Stimulated activated CD8-positive, alpha-beta memory T cell treated with anti-CD3 and anti-CD28 coated beads, Interleukin-12 subunit alpha, Interleukin-12 subunit beta, amount 100 ng/mL, for 24 hours (primary cell): ENCODE results near the gene NLRP5.
"Not testable (repeated sequence)": the region's sequence is repeated elsewhere in the genome, so short reads cannot be mapped to it uniquely, and the experiment has no call there.

Experiments
- DNase-seq: peaks from one replicate; pipeline ENCODE4 v3.0.0-alpha.2; 2020; ENCODE audit errors: extremely low read depth

Gene NLRP5

GRCh38 chr19:55986487-55986886, at the start of gene NLRP5:
TSS of gene NLRP5 (plus strand) at chr19:55986775.
- no peak for DNase-seq

DNA sequence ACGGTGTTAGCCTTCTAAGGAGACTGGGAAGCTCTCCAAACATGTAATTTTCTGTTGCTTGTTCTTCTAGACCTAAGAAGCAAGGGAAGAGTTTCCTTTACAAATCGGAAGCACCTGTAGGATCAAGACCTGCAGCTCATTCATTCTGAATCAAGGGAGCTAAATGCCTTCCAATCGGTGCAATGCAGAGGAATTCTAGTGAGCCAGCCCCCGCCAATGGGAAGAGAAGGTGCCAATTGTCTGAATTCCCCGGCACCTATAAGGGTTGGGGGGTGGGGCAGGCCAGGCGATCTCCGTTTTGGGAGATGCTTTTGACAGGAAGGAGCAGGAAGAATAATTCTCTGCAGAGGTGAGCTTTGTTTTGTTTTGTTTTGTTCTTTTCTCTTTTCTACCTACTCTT, 47.4 kb upstream of the NLRP5 start:
- DNase-seq = no peak

GRCh38 chr19:55940306-55940705, 46.3 kb upstream of the NLRP5 start:
- no peak for DNase-seq

- no peak for DNase-seq
Observed at GRCh38 chr19:55947532-55947931, 39.0 kb upstream of the NLRP5 start, which contains the start of gene NLRP8. TSS of gene NLRP8 (plus strand) at chr19:55947832.

DNA sequence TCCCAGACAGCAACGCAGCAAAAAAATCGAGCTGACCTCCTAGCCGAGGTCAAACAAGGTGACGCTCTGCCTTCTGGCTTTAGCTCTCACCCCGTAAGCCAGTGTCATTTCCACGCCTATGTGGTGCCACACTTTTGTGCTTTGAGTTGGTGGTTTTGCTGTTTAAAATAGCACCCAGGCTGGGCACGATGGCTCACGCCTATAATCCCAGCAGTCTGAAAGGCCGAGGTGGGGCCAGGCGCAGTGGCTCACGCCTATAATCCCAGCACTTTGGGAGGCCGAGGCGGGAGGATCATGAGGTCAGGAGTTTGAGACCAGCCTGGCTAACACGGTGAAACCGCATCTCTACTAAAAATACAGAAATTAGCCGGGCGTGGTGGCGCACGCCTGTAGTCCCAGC, 36.0 kb upstream of the NLRP5 start:
- not testable (repeated sequence) for DNase-seq

GRCh38 chr19:55956431-55956830, 30.1 kb upstream of the NLRP5 start:
- DNase-seq = no peak

- no peak for DNase-seq
Observed at GRCh38 chr19:55958356-55958755, 28.2 kb upstream of the NLRP5 start.

DNA sequence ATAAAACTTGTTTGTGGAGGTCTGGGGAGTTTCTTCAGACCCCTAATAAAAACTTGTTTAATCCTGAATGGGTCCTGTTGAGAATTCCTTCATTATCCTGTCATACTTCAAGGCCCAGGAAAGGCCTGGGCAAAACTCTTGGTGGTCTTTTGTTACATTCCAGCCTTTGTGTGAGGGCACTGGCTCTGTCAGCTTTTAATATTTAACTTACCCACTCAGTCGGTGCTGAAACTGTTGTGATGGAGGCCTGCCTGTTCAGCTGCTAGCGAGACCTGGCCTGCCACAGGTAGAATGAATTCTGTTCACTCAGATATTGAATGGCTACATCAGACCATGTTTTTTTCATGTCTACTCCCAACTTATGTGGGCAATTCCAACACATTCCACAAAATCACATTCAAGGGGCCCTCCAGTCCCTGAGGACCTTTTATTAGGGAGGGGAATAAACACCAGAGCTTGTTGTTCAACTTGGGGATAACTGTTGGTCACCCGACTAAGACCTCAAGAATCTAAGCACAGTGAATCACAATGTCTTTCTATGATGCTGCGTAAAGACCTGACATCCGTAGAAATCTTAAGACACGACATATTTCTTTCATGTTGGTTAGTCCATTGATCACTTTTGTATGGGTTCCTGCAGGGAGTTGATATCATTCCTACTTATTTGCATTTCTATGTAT, 26.4 kb upstream of the NLRP5 start:
- DNase-seq = no peak

DNA sequence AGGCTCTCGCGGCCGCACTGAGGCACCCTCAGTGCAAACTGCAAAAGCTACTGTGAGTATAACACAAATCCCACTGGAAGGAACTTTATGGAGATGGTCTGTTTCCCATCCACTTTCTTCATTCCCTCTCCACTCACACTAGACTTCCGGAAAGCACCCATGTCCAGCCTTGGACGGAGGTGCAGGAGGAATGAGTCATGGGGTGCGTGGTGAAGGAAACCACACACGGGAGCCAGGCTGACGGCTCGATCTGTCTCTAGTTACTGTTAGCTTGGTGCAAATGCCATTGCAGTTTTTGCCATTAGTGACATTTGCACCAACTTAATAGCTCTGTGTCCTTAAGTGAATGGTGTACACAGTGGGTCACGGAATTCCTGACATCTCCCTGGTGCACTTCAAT, 24.4 kb upstream of the NLRP5 start:
- DNase-seq = no peak

DNA sequence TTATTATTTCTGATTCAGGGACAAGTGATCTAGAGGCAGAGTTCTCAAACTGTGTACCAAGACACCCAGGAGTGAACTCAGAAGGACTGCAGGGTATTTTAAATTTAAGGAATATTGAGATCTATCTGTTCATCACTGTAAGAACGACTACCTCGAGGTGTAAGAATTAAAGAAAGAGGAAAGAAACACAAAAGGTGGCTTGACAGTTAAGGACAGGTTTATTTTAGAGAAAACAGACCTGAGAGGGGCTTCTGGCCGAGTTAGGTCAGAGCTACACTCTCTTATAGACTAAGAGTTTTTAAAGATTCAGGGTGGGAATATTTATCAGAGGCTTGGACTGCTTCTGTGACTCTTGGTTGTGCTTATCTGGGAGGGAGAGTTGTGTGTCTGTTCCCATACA, 12.6 kb upstream of the NLRP5 start:
- DNase-seq = no peak

DNA sequence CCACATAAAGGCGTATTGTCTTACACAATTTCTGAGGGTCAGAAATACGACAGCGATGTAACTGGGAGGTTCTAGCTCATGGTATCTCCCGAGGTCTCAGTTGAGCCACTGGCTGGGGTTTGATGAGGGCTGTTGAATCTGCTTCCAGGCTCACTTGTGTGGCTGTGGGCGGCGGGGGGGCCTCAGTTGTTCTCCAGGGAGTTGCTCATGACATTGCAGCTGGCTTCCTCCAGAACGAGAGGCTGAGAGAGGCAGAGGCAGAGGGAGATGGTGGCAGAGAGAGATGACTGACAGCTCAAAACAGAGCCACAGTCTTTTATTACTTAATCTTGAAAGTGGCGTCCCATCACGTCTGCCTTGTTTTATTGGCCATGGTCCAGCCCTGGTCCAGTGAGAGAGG, 6.2 kb upstream of the NLRP5 start:
- no peak for DNase-seq

GRCh38 chr19:55985254-55985653, 1.3 kb upstream of the NLRP5 start:
- DNase-seq = no peak

DNA sequence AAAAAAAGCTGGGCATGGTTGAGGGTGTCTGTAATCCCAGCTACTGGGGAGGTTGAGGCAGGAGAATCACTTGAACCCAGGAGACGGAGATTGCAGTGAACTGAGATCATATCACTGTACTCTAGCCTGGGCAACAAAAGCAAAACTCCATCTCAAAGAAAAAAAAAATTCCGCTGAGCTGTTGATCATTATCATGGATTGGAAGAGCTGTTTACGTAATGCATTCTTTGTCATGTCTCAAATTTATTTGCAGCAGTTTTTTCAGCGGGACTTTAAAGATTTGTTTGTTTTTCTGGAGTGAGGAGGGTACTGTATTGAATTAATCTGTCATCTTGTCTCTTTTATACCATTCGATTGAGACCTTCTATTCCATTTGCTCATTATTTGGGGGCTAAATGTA, 4.3 kb downstream of the NLRP5 start:
- DNase-seq = no peak

DNA sequence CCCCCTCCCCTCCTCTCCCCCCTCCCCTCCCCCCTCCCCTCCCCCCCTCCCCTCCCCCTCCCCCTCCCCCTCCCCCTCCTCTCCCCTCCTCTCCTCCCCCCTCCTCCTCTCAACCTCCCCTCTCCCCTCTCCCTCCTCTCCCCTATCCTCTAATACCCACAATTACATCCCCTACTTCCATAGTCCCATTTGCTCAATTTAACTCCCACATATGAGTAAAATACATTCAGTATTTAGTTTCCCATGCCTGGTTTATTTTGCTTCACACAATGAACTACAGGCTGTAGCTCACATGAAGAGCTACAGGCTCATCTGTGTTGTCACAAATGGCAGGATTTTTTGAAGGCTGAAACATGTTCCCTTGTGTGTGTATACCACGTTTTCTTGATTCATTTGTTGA, 6.9 kb downstream of the NLRP5 start:
- DNase-seq = no peak

- DNase-seq = no peak
Observed at GRCh38 chr19:56014765-56015164, 28.2 kb downstream of the NLRP5 start.

- DNase-seq = no peak
Observed at GRCh38 chr19:56015756-56016155, 29.2 kb downstream of the NLRP5 start.

- not testable (repeated sequence) for DNase-seq
Observed at GRCh38 chr19:56019325-56019724, 32.8 kb downstream of the NLRP5 start.

DNA sequence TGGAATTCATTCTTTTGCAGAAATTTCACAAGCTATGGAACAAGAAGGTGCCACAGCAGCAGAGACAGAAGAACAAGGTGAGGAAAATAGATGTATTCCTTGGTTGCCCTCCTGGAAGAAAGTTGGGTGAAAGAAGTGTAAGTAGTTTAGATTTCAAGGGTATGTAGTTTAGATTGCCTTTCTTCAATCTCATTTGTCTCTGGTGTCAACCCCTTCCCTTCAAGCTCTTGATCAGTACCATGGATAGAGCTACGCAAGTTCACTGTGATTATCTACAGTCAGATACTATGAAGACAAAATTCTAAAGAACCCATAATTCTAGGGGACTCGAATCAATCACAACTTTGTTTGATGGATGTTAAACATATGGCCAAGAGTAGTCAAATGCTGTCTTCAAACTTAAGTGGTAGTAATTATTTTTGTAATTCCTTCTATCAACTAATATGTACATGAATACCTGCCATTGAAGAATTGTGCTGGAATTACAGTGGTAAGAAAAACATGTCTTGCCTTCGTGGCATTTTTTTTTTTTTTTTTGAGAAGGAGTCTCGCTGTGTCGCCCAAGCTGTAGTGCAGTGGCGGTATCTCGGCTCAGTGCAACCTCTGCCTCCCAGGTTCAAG, 33.9 kb downstream of the NLRP5 start:
- not testable (repeated sequence) for DNase-seq

DNA sequence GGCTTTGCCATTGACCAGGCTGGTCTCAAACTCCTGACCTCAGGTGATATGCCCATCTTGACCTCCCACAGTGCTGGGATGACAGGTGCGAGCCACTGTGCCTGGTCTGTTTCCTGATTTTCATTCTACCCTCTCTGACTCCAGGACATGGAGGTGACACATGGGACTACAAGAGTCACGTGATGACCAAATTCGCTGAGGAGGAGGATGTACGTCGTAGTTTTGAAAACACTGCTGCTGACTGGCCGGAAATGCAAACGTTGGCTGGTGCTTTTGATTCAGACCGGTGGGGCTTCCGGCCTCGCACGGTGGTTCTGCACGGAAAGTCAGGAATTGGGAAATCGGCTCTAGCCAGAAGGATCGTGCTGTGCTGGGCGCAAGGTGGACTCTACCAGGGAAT, 40.2 kb downstream of the NLRP5 start:
- no peak for DNase-seq

DNA sequence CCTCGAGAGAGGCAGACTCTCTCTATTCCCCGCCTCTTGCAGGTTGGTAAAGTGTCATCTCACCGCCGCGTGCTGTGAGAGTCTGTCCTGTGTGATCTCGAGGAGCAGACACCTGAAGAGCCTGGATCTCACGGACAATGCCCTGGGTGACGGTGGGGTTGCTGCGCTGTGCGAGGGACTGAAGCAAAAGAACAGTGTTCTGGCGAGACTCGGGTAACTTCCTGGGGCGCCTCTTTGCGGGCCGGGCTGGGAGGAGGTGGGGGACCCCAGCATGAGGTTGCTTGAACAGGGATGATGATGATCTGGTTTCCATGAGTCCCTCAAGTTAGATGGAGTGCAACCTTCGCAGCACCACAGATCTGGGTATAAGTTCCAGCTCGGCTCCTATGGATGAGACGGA, 67.0 kb downstream of the NLRP5 start:
- DNase-seq = no peak

GRCh38 chr19:56066152-56067023, 79.8 kb downstream of the NLRP5 start:
- no peak for DNase-seq

DNA sequence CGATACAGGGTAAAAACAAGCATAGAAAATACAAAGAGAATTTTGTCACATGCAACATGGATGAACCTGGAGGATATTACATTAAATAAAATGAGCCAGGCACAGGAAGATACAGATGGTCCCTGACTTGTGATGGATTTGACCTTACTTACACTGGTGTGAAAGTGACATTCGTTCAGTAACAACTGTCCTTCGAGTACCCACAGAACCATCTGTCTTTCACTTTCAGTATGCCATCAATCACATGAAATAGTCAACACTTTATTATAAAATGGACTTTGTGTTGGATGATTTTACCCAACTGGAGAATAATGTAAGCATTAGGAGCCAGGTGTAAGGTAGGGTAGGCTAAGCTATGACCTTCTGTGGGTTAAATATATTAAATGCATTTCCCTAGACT, 83.1 kb downstream of the NLRP5 start:
- DNase-seq = no peak

DNA sequence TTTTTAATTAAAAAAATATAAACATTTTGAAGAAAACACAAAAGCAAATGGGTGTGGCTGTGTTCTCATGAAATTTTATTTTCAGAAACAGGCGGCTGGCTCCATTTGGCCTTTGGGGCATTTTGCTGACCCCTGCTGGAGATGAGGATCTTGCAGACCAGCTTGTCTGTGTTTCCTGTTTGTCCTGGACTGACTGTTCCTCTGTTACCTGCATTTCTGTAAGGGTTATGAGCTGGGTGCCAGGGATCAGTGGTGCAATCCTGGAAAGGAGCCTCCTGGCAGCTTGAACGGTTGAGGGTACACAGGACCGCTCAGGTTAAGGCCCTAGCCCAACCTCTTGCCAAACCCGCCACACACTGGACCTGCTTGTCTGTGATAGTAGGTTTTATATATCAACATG, 84.6 kb downstream of the NLRP5 start:
- no peak for DNase-seq
